Measurements from ENCODE around the gene TMEM217. TPM values are rescaled to one million over a fixed set of nuclear protein-coding genes. Genes with fewer than 3 reads are reported as not detected.

Gene TMEM217
- total RNA-seq, 1 donor from 2014 or later, result 1.0 TPM

DNA sequence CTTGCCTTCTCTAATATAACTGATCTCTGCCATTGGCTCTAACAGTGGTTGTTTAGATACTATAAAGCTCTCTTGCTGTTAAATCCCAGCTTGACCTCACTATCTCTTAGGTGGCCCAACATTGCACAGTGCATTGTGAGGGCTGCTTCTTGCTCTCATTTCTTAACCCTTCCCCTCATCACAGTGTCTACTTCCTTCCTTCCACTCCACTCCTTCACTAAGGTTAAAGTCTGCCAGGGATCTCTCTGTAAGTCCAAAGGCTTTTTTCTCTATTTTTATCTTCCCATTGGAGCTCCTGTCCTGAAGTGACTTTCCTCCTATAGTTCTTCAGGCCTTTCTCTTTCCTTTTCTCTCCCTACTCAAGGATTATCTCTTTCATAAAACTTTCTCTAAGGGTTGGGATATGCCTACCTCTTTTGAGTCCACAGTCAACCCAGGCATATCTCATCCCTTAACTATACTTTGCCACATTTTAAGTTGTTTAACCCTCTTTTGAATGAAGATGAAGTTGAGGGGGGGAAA lies 4.4 kb downstream of the TMEM217 start:
- DNase-seq (ENCODE audit: low spot score), result no peak
- intact Hi-C loops (cut with DNase I), result no loop called here

DNA sequence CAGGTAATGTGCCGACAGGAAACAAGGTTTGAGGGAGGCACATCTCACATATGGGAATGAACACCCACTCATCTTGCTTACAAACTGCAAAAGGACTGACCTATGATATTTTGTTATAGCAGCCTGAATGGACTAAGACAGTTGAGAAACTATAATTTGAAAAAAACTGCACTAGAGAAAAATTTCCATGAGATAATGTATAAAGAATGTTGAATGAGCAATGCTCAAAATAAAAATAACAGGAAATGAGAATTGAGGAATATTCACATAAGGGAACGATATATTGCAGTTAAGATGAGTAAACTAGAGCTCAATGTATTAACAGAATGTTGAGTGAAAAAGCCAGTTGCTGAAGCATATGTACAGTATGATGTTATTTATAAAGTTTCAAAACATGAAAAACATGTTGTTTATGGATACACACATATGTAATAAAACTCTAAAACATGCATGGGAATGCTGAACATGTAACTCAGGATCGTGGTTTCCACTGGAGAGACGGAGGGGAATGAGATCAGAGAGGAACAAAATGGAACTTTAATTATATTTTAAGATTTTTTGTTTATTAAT lies 6.6 kb downstream of the TMEM217 start:
- intact Hi-C loops (cut with DNase I), result no loop called here
- no peak for DNase-seq (ENCODE audit: low spot score)

DNA sequence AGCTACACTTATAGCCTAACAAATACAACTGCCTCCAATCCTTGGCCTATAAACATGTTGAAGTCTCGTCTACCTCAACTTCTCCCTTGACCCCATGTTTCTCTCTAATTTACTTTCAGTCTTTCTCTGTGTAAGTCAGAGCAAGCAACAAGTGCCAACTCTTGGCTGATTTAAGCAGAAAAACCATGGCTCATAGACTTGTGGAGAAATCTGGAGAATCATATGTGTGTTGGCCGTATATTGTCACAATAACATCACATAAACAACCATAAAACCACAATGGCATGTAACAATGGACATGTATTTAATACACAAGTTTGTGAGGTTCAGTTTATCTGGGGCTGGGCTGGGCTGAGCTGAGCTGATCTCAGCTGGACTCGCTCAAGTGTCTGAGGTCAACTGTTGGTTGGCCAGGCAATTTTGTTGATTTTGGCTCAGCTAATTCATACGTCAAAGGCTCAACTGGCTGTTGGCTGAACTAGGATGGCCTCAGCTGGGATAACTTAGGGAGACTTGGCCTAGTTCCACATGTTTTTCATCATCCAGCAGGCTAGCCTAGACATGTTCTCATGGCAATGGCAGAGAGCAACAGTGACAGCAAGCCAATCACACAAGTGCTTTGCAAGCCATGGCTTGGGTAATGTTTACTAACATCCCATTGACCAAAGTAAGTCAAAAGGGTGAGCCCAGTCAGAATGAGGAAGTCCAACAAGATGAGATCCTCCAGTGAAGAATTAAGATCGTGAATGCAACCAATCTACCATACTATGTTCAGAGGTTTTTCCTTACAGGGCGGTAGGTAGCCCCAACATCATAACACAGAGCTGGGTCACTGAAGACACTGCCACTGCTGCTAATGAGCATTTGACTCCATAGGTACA lies 13.3 kb downstream of the TMEM217 start:
- intact Hi-C loops (cut with DNase I), result loop anchor here (5.0 kb wide), 1 partner anchor 38 kb away; no protein-coding TSS in a partner anchor
- peak; percentile 77 for DNase-seq (ENCODE audit: low spot score)

DNA sequence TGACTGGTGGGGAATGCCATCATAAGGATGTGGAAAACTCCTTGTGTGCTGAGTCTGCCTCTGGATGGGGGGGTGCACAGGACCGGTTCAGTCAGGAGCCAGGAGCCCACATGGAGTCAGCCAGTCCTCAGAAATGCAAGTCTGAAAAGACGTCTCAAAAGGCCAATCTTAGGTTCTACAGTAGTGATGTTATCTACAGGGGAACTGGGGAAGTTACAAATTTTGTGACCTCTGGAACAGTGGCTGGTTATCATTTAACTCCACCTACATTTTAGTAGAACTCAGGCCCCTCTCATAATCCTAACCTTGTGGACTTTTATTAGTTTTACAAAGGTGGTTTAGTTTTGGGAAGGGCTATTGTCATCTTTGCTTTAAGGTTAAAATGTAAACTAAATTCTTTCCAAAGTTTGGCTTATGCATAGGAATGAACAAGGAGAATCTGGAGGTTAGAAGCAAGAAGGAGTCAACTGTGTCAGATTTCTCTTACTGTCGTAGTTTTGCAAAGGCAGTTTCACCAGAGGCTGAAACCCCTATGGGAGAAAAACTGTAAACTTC lies 14.1 kb downstream of the TMEM217 start:
- intact Hi-C loops (cut with DNase I), result no loop called here
- no peak for DNase-seq (ENCODE audit: low spot score)

DNA sequence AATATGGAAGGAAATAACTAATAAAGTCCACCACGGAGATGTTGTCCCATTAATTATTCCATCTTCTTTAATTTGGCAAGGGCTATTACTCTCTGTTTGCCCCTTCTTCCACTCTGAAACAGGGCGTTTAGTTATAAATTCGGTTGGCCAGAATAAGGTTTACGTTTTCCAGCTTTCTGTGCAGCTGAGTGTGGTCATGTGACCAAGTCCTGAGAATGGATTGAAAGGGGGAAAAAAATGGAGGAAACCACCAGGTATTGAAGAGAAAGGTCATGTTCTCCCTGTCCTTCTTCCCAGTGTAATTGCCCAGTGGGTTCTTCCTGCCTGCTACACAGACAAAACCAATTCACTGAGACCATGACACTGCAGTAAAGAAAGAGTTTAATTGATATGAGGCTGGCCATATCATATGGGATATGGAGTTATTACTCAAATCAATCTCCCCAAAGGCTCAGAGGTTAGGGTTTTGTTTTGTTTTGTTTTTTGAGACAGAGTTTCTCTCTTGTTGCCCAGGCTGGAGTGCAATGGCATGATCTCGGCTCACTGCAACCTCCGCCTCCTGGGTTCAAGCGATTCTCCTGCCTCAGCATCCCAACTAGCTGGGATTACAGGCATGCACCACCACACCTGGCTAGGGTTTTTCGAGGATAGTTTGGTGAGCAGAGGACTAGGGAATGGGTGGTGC lies 14.7 kb downstream of the TMEM217 start:
- DNase-seq (ENCODE audit: low spot score), result no peak
- intact Hi-C loops (cut with DNase I), result no loop called here

DNA sequence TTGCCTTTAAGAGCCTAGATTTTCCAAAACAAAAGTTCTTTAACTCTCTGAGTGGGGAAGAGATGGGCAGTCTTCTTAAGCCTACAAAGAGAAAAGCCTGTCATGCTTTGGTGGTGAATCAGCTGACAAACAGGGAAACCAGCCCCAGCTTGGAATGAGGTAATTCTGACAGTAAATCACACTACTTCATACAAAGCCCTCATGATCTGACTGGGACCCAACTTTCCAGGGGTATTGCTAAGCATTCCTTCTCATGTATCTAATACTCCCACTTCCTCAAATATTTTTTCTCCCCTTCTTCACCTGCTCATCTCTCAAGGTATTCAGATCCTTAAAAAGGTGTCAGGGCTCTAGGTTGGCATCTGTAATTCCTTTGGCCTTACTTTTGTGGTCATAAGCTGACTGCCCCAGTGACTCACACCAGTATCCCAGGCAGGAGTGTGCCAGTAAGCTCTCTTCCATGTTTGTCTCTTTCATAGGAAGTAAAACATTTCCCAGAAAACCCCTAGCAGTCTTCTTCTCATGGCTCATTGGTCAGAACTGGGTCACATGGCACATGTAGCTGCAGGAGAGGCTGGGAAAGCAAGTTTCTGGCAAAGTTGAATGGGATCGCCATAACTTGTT lies 15.4 kb downstream of the TMEM217 start:
- intact Hi-C loops (cut with DNase I), result no loop called here
- DNase-seq (ENCODE audit: low spot score), result no peak

DNA sequence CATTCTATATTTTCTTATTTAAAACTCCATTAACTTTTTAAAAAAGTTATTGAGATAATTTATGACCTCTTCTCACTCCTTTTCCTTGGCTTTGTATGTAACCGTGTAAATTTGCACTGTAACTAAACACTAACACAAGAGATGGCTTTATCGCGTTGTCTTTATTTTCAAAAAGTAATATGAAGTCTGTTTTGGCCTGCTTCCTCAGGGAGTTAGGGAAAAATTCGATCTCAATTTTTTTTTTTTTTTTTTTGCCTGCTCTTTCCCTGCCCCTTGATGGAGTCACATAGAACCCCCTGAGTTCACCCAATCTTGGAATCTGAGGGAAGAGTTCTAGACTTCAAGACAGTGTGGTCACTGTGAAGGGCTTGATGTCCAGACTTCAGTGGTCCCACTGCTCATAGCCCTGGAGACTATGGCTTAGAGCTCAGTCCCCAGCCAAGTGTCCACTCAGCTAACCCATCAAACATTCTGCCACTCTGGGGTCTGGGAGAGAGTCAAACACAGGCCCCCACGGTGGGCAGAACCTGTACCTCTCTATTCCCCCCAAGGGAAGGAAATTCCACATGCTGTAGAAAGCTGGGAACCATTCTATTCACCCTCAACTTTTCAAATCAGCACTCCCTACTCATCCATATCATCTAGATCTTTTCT lies 16.0 kb downstream of the TMEM217 start:
- DNase-seq (ENCODE audit: low spot score), result no peak
- intact Hi-C loops (cut with DNase I), result no loop called here

DNA sequence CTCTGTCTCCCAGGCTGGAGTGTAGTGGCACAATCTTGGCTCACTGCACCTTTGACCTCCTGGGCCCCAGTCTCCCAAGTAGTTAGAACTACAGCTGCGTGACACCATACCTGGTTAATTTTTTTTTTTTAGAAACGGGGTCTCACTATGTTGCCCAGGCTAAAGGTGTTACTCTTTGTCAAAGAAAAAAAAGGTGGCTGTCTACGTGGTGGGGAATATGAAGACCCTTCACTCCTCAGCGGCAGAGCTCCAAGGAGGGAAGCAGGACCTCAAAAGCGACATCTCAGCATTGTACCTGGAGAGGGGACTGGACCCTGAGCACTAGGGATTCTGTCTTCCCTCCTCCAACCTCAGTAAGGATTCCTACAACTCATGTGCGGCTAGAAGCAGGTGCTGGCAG lies 16.8 kb downstream of the TMEM217 start:
- DNase-seq (ENCODE audit: low spot score), result no peak
- intact Hi-C loops (cut with DNase I), result no loop called here

DNA sequence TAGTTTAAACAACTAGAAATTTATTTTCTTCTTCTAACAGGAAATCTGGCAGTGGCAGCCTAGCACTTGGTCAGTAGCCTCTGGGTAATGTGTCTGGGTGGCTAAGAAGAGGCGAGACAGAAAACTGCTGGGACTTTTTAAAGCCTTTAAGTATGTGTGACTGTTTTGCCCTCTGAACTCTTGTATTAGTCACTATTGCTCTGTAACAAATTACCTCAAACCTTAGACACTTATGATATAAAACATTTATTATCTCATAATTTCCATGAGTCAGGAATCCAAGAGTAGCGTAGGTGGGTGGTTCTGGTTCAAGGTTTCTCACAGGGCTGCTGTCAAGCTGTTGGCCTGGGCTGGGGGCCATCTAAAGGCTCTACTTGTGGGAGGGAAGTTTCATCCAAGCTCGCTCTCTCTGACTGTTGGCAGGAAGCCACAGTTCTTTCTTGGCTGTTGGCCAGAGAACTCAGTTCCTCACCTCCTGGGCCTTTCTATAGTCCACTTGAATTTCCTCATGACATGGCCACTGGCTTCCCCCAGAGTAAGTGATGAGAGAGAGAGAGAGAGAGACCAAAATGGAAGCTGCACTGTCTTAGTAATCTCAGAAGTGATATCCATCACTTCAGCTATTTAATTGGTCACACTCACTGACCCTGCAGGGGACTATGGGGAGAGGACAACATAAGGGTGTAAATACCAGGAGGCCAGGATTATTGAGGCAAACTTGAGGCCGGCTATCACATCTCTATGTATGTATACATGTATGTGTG lies 17.8 kb downstream of the TMEM217 start:
- intact Hi-C loops (cut with DNase I), result no loop called here

DNA sequence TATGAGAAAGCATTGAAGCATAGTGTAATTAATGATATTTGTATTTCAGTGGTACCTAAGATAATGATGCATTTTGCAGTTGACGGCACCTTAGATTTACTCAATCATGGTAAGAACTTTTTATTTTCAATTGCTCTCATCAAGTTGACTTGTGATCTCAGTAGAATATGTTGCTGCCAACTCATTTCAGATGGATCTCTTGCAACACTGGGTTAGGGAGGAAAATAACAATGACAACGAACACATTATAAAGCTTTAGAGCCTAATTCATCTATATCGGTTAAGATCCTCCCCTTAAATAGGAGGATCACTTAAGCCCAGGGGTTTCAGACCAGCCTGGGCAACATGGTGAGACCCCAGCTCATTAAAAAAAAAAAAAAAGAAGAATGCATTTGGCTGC lies 18.4 kb downstream of the TMEM217 start:
- intact Hi-C loops (cut with DNase I), result no loop called here
- no peak for DNase-seq (ENCODE audit: low spot score)

More for the DNA sequence above, 17.8 kb downstream of the TMEM217 start:
- peak; percentile 96 for DNase-seq (ENCODE audit: low spot score)

DNA sequence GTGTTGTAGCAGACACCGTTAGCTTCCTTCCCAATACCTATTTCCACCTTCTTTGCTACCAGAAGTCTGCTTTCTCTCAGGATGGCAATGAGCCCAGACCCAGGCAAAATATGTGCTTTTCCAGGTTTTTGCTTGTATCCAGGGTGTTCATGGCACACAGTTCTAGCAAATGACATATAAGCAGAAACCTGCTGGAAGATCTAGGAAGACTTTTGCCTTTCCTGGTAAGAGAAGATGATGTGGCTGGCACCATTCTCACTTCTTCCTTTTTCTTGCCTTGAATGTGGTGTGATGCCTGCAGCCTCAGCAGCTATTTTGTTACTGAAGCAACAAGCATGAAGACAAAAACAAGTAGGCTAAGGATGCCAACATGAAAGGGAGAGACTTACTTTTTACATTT lies 19.6 kb downstream of the TMEM217 start:
- DNase-seq (ENCODE audit: low spot score), result no peak
- intact Hi-C loops (cut with DNase I), result no loop called here

DNA sequence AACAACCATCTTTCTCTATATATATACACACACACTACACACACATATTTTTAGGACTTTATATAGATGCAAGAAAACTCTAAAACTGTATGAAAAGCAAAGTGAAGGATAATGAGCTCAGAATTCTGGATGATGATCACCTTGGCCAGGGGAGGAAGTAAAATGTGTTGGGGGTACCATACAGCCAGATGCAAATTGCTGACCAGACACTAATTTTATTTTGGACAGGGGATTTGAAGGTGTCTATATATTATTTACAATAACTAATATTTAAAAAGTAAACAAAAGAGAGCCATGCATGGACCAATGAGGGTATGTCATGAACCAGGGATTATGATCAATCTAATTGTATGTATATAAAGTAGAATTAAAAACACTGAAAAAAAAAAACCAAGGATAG lies 20.2 kb downstream of the TMEM217 start:
- intact Hi-C loops (cut with DNase I), result no loop called here
- no peak for DNase-seq (ENCODE audit: low spot score)

DNA sequence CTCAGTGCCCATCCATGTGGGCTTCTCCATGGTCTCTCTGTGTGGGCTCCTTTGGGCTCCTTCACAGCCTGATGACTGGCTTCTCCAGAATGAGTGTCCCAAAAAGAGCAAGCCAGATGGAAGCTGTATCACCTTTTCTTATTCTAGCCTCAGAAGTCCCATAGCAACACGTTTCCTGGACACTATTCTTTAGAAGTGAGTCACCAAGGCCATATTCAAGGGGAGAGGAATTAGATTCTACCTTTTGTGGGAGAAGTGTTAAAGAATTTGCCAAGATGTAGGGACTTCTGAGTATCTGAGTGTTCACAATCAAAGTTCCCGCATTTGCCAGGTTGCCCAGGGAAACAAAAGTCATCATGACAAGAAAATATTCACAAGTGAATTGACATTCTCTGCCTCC lies 21.0 kb downstream of the TMEM217 start:
- intact Hi-C loops (cut with DNase I), result no loop called here
- DNase-seq (ENCODE audit: low spot score), result no peak

DNA sequence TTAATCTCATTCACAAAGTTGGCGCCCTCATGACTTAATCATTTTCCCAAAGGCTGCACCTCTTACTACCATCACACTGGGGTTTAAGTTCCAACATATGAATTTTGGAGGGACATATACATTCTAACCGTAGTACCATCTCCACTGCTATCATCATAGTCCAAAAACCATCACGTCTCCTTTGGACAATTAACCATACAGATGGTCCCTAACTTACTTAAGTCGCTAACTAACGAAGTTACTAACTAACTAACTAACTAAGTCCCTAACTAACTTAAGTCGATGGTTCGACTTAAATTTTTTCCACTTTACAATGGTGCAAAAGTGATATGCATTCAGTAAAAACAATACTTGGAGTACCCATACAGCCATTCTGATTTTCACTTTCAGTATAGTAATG lies 24.4 kb downstream of the TMEM217 start:
- intact Hi-C loops (cut with DNase I), result no loop called here

DNA sequence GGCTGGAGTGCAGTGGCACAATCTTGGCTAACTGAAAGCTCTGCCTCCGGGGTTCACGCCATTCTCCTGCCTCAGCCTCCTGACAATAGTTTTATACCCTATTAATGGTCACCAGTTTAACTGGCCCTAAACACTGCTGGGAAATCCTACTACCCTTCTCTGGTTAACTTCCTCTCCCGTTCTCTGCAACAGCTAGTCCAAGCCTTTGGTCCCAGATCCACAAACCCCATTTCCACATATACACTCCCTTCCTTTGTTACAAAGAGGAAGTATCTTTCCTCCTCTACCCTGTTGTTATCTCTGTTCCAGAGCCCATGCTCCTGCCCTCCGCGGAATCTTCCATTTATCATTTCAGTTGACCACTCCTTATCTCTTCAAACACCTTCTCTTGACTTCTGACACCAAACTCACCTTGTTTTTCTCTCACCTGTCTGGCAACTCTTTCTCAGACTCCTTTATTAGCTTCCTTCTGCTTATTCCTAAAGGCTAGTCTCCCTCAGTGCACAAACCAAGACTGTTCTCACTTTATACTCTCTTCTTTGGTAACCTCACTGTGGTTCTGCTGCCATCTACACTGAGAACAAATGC lies 25.4 kb downstream of the TMEM217 start:
- no peak for DNase-seq (ENCODE audit: low spot score)
- intact Hi-C loops (cut with DNase I), result no loop called here

More for the DNA sequence above, 24.4 kb downstream of the TMEM217 start:
- no peak for DNase-seq (ENCODE audit: low spot score)

DNA sequence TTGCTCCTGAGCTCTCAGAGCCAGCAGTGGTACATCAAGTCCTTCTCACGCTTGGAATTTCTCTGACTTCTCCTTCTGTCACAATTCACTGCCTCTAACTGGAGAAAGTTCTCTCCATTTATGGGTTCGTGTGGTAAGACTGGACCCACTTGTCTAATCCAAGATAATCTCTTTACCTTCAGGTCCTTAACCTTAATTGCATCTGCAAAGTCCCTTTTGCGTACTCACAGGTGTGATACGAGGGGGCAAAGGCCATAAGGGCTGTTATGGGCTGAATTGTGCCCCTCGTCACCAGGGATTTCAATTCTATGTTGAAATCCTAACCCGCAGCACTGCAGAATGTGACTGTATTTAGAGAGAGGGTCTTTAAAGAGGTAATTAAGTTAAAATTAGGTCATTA lies 27.8 kb downstream of the TMEM217 start:
- DNase-seq (ENCODE audit: low spot score), result no peak
- intact Hi-C loops (cut with DNase I), result no loop called here

DNA sequence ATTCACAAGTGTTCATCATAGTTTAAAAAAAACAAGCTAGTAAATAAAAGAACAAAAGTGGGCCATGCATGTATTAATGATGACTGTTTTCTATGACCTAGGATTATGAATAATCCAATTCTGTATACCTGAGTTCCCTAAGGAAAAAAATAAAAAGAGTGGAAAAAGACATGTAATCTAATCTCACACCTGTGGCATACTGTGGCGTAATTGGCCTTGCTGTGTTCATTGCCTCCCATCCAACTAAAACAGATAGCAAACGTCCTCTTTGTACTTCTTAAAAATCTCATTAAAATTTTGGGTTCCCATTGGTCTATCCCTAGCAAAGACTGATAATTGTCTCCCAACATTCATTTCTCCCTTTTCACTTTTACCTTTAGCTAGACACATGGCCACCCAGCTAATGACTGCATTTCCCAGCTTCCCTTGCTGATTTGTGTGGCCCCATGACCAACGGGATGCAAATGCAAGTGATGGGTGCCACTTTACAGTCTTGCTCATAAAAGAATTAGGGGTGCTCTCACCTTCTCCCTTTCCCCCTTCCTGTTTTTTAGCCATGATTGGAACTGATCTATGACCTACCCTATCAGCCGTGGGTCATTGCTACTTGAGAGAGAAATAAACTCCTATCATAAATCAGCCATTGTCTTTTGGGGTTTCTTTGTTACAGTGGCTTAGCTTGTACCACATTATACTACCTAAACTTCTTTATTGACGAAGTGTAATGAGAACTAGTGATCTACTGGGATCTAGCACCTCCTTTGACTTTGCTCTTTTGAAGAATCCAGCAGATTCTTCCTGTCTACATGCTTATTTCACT lies 32.4 kb downstream of the TMEM217 start:
- intact Hi-C loops (cut with DNase I), result no loop called here
- DNase-seq (ENCODE audit: low spot score), result no peak
